ENCODE data around the gene CPED1.

Gene CPED1

GRCh38 chr7:120996333-120996987 lies 7.9 kb downstream of the CPED1 start:
- H3K4me3 ChIP-seq (ENCODE audit: low read depth, low read length) = no peak overlapping the region
- peak; percentile 95 for DNase-seq (ENCODE audit: low read depth)
- TF ChIP-seq CTCF (conservative IDR thresholded peaks at IDR 0.05; ENCODE audit: low read depth, low read length) = no peak

GRCh38 chr7:120996988-120997345 lies 8.5 kb downstream of the CPED1 start:
- no peak overlapping the region for H3K4me3 ChIP-seq (ENCODE audit: low read depth, low read length)
- DNase-seq (ENCODE audit: low read depth) = no peak
- no peak for TF ChIP-seq CTCF (conservative IDR thresholded peaks at IDR 0.05; ENCODE audit: low read depth, low read length)

- TF ChIP-seq CTCF (conservative IDR thresholded peaks at IDR 0.05; ENCODE audit: low read depth, low read length) = no peak
- DNase-seq (ENCODE audit: low read depth) = no peak
- no peak overlapping the region for H3K4me3 ChIP-seq (ENCODE audit: low read depth, low read length)
Observed at GRCh38 chr7:120997882-120998474, 9.5 kb downstream of the CPED1 start.

- no peak for DNase-seq (ENCODE audit: low read depth)
- no peak overlapping the region for H3K4me3 ChIP-seq (ENCODE audit: low read depth, low read length)
- TF ChIP-seq CTCF (conservative IDR thresholded peaks at IDR 0.05; ENCODE audit: low read depth, low read length) = no peak
Observed at GRCh38 chr7:120998520-120998919, 10.0 kb downstream of the CPED1 start.

- no peak for TF ChIP-seq CTCF (conservative IDR thresholded peaks at IDR 0.05; ENCODE audit: low read depth, low read length)
- no peak overlapping the region for H3K4me3 ChIP-seq (ENCODE audit: low read depth, low read length)
- DNase-seq (ENCODE audit: low read depth) = no peak
Observed at GRCh38 chr7:120998996-120999565, 10.6 kb downstream of the CPED1 start.

GRCh38 chr7:121000081-121000983 lies 11.8 kb downstream of the CPED1 start:
- no peak for TF ChIP-seq CTCF (conservative IDR thresholded peaks at IDR 0.05; ENCODE audit: low read depth, low read length)
- peak; percentile 74 for DNase-seq (ENCODE audit: low read depth)
- H3K4me3 ChIP-seq (ENCODE audit: low read depth, low read length) = peak overlapping the region; percentile 22
